ENCODE data around the gene SMIM27. TPM values are rescaled to one million over a fixed set of nuclear protein-coding genes. Genes with fewer than 3 reads are reported as not detected.

The SMIM27 gene
- total and polyA plus RNA-seq, 2 of the 4 experiments (the other 2 are of a cell fraction), result 1.1 to 3.4 TPM

- ChIA-PET POLR2A (ENCODE audit: unreplicated experiment) (interaction anchor here (0.6 kb wide), 1 partner anchor 93 kb away, joined by 3 read pairs; no protein-coding TSS in a partner anchor), CTCF (no interaction called here)
These were observed 6.3 kb downstream of the SMIM27 start for GRCh38 chr9:32558408-32558934.

More at GRCh38 chr9:32558408-32558934, 6.3 kb downstream of the SMIM27 start:
- Histone ChIP-seq H4K8ac (ENCODE audit: low read depth in 2 of 2, low read length in 2 of 2) (no peak overlapping the region), H3K9me3 (ENCODE audit: control insufficient read depth, insufficient read depth, low read length) (no peaks in the 10 kb centered on the region), H3K4me2 (ENCODE audit: low read depth, low read length) (no peak overlapping the region), H2BK120ac (ENCODE audit: low read depth, low read length) (no peak overlapping the region), H3K56ac (ENCODE audit: extremely low read depth, insufficient read depth, low read length) (no peak overlapping the region), H3K4ac (ENCODE audit: low read depth, low read length) (no peak overlapping the region), H3K14ac (replicated peaks; ENCODE audit: low read depth, low read length) (no peak overlapping the region), H3K18ac (ENCODE audit: low read depth, low read length) (no peak overlapping the region), H3K23ac (ENCODE audit: low read depth, low read length) (no peak overlapping the region), H3K9me1 (ENCODE audit: insufficient read depth, low read length) (no peaks in the 10 kb centered on the region; the same call in 1 of the 2 replicates), H4K20me1 (ENCODE audit: insufficient read depth, low read length) (no peaks in the 10 kb centered on the region), H4K5ac (ENCODE audit: low read depth, low read length) (no peak overlapping the region), H2BK20ac (ENCODE audit: low read depth, low read length) (no peak overlapping the region), H2AK5ac (ENCODE audit: low read depth, low read length) (no peak overlapping the region), H3K9ac (ENCODE audit: low read depth, low read length) (no peak overlapping the region), H2AFZ (replicated peaks; ENCODE audit: low read length, poor library complexity) (no peak overlapping the region), H3K36me3 (ENCODE audit: control insufficient read depth, insufficient read depth, low read length) (no peaks in the 10 kb centered on the region), H2BK15ac (ENCODE audit: low read depth, low read length) (no peak overlapping the region), H3K27me3 (ENCODE audit: control insufficient read depth, insufficient read depth, low read length) (no peaks in the 10 kb centered on the region), H2BK5ac (ENCODE audit: low read depth, low read length, poor library complexity, severe bottlenecking) (no peak overlapping the region), H3K79me1 (ENCODE audit: low read depth in 1 of 2, low read length in 2 of 2) (peaks cover 28 to 38% of the 10 kb centered on the region in 2 experiments), H2AK9ac (replicated peaks; ENCODE audit: low read depth, low read length, poor library complexity) (no peak overlapping the region), H3K4me3 (ENCODE audit: insufficient read depth, low read depth, low read length) (no peak overlapping the region), H3K4me1 (ENCODE audit: control insufficient read depth, insufficient read depth, low read length) (no peaks in the 10 kb centered on the region; the same call in 1 of the 2 replicates), H3K27ac (ENCODE audit: insufficient read depth, low read length) (no peak overlapping the region), H4K91ac (ENCODE audit: insufficient read depth, low read depth, low read length) (no peak overlapping the region)
- intact Hi-C loops (cut with micrococcal nuclease), result no loop called here
- ATAC-seq (ENCODE audit: low read depth) (no peak), DNase-seq (no peak)
- TF ChIP-seq CEBPB (IDR thresholded peaks at IDR 0.05; ENCODE audit: low read depth, low read length) (no peak), MXI1 (IDR thresholded peaks at IDR 0.05; ENCODE audit: borderline replicate concordance, low read depth, low read length) (no peak), SMC3 (IDR thresholded peaks at IDR 0.05; ENCODE audit: low read depth, low read length) (no peak), MAZ (IDR thresholded peaks at IDR 0.05; ENCODE audit: borderline replicate concordance, low read depth, low read length) (no peak), CTCF (conservative IDR thresholded peaks at IDR 0.05; ENCODE audit: low read depth, low read length) (no peak), RAD21 (IDR thresholded peaks at IDR 0.05; ENCODE audit: low read length) (no peak), RCOR1 (IDR thresholded peaks at IDR 0.05; ENCODE audit: insufficient replicate concordance, low read length) (no peak), BHLHE40 (IDR thresholded peaks at IDR 0.05; ENCODE audit: low read depth, low read length) (no peak), MAFK (IDR thresholded peaks at IDR 0.05; ENCODE audit: low read depth, low read length) (no peak), RFX5 (IDR thresholded peaks at IDR 0.05; ENCODE audit: low read depth, low read length) (no peak), FOS (IDR thresholded peaks at IDR 0.05; ENCODE audit: low read depth, low read length) (no peak), ELK1 (IDR thresholded peaks at IDR 0.05; ENCODE audit: borderline replicate concordance, low read depth, low read length) (no peak), POLR2A (IDR thresholded peaks at IDR 0.05; ENCODE audit: low read depth, low read length) (no peak), CHD1 (IDR thresholded peaks at IDR 0.05; ENCODE audit: low read depth, low read length) (no peak), NFE2L2 (IDR thresholded peaks at IDR 0.05; ENCODE audit: low read depth, low read length) (no peak), USF2 (IDR thresholded peaks at IDR 0.05; ENCODE audit: low read depth, low read length) (no peak)
- in situ Hi-C loops (cut with MboI; ENCODE audit: low sequenced_read_pairs), result no loop called here
- WGBS, 2 experiments (ENCODE audit: extremely low coverage in 2 of 2, insufficient read length in 1 of 2), result no CpG with 5 or more reads among the region's 3 CpGs
- no TSS peak for BruUV-seq (replicated peaks)
- dilution Hi-C loops (cut with HindIII; ENCODE audit: low sequenced_read_pairs, unreplicated experiment), result loop anchor here (25.0 kb wide), 1 partner anchor 121 kb away; no protein-coding TSS in a partner anchor

Data from IMR-90 (cell line).